GM23338 (cell line): ENCODE results near the gene ARHGAP42. TPM values are rescaled to one million over a fixed set of nuclear protein-coding genes. Genes with fewer than 3 reads are reported as not detected.

Source experiments
- ATAC-seq: fragments of 200-7000 bp; cut with Tn5 transposase; 3 replicates; pipeline ENCODE4 v1.9.1; 2020
- DNase-seq: peaks from one replicate; pipeline ENCODE4 v3.0.0-alpha.2; 2015; ENCODE audit warnings: low spot score
- H2AFZ ChIP-seq: fragments of 200-600 bp; sonication (generic); 2 replicates; pipeline ENCODE4 v1.8.0; 2016; ENCODE audit warnings: antibody characterized with exemption, mild to moderate bottlenecking, moderate library complexity
- H3F3A ChIP-seq: fragments of 200-600 bp; sonication (generic); replicated peaks from 2 replicates; pipeline ENCODE4 v1.8.0; 2017; ENCODE audit warnings: antibody characterized with exemption, mixed run types, low read depth
- H3K27ac ChIP-seq: fragments of 200-600 bp; sonication (generic); 2 replicates; pipeline ENCODE4 v1.6.1; 2016; ENCODE audit warnings: low read depth
- H3K27me3 ChIP-seq: fragments of 200-600 bp; sonication (generic); 2 replicates; pipeline ENCODE4 v1.8.0; 2016; ENCODE audit warnings: mild to moderate bottlenecking, mixed run types, moderate library complexity; ENCODE audit not compliant: insufficient read depth
- H3K36me3 ChIP-seq: fragments of 200-600 bp; sonication (generic); 2 replicates; pipeline ENCODE4 v1.8.0; 2016; ENCODE audit warnings: mild to moderate bottlenecking; ENCODE audit not compliant: insufficient read depth
- H3K4me1 ChIP-seq: fragments of 200-600 bp; sonication (generic); 2 replicates; pipeline ENCODE4 v1.8.0; 2016; ENCODE audit warnings: mild to moderate bottlenecking, moderate library complexity; ENCODE audit not compliant: insufficient read depth
- H3K4me2 ChIP-seq: fragments of 200-600 bp; sonication (generic); 2 replicates; pipeline ENCODE4 v1.7.1; 2017; ENCODE audit warnings: mixed run types
- H3K4me3 ChIP-seq: fragments of 200-600 bp; sonication (generic); 2 replicates; pipeline ENCODE4 v1.6.1; 2016; ENCODE audit warnings: mixed run types
- H3K79me2 ChIP-seq: fragments of 200-600 bp; sonication (generic); replicated peaks from 2 replicates; pipeline ENCODE4 v1.8.0; 2017; ENCODE audit warnings: mild to moderate bottlenecking; ENCODE audit not compliant: insufficient read depth
- H3K9me2 ChIP-seq: fragments of 200-600 bp; sonication (generic); 2 replicates; pipeline ENCODE4 v1.8.0; 2017; ENCODE audit not compliant: insufficient read depth
- H4K20me1 ChIP-seq: fragments of 200-600 bp; sonication (generic); replicated peaks from 2 replicates; pipeline ENCODE4 v1.8.0; 2017; ENCODE audit warnings: mild to moderate bottlenecking; ENCODE audit not compliant: insufficient read depth
- H3K27ac Mint-ChIP-seq: 2 replicates; pipeline ENCODE4 v1.8.0; 2020; ENCODE audit warnings: inconsistent platforms, mild to moderate bottlenecking, moderate library complexity, mixed read lengths
- H3K27me3 Mint-ChIP-seq: 3 replicates; pipeline ENCODE4 v1.8.0; 2022; ENCODE audit warnings: low read depth, mild to moderate bottlenecking, moderate library complexity, mixed read lengths, inconsistent platforms; ENCODE audit not compliant: insufficient read depth, poor library complexity
- H3K36me3 Mint-ChIP-seq: 3 replicates; pipeline ENCODE4 v1.8.0; 2021; ENCODE audit warnings: low read depth, mild to moderate bottlenecking, inconsistent platforms, moderate library complexity, mixed read lengths
- H3K4me1 Mint-ChIP-seq: 3 replicates; pipeline ENCODE4 v1.8.0; 2020; ENCODE audit warnings: mild to moderate bottlenecking, inconsistent platforms, mixed read lengths
- H3K4me3 Mint-ChIP-seq: 3 replicates; pipeline ENCODE4 v1.8.0; 2021; ENCODE audit warnings: moderate library complexity, mild to moderate bottlenecking, inconsistent platforms, mixed read lengths
- H3K9me3 Mint-ChIP-seq: 3 replicates; pipeline ENCODE4 v1.8.0; 2020; ENCODE audit warnings: moderate library complexity, mild to moderate bottlenecking, inconsistent platforms, mixed read lengths
- CREB1 ChIP-seq: fragments of 250-450 bp; sonication (Bioruptor Pico); IDR thresholded peaks from 2 replicates; pipeline ENCODE4 v1.5.0; 2020; ENCODE audit warnings: low read depth, mild to moderate bottlenecking, moderate library complexity
- EZH2 ChIP-seq: fragments of 200-600 bp; sonication (generic); IDR thresholded peaks from one replicate; pipeline ENCODE4 v1.8.0; 2017; ENCODE audit warnings: antibody characterized with exemption, mild to moderate bottlenecking, low read depth; ENCODE audit not compliant: unreplicated experiment
- EZH2phosphoT487 ChIP-seq: fragments of 200-600 bp; sonication (generic); IDR thresholded peaks from one replicate; pipeline ENCODE4 v1.8.1; 2018; ENCODE audit warnings: antibody characterized with exemption; ENCODE audit not compliant: unreplicated experiment
- JUNB ChIP-seq: IDR thresholded peaks from one replicate; pipeline ENCODE4 v1.6.1; 2016; ENCODE audit warnings: antibody characterized with exemption; ENCODE audit not compliant: unreplicated experiment
- NANOG ChIP-seq: IDR thresholded peaks from 2 replicates; pipeline ENCODE4 v1.6.1; 2016; ENCODE audit warnings: antibody characterized with exemption, borderline replicate concordance
- POLR2AphosphoS5 ChIP-seq: IDR thresholded peaks from 2 replicates; pipeline ENCODE4 v1.6.1; 2016; ENCODE audit warnings: antibody characterized with exemption, low read depth
- REST ChIP-seq: IDR thresholded peaks from one replicate; pipeline ENCODE4 v1.6.1; 2018; ENCODE audit warnings: antibody characterized with exemption; ENCODE audit not compliant: unreplicated experiment
- STAT1 ChIP-seq: IDR thresholded peaks from one replicate; pipeline ENCODE4 v1.6.1; 2016; ENCODE audit warnings: antibody characterized with exemption; ENCODE audit not compliant: unreplicated experiment
- ZNF462 ChIP-seq: fragments of 250-450 bp; sonication (Bioruptor Pico); IDR thresholded peaks from 2 replicates; pipeline ENCODE4 v1.5.0; 2020; ENCODE audit warnings: mild to moderate bottlenecking, moderate library complexity
- polyA plus RNA-seq: library from polyadenylated mRNA; unstranded; fragments of >200 nt; fragmentation: Nextera tagmentation; extraction: Ambion mirVana; gene quantifications from 2 replicates; pipeline ENCODE4 v1.2.1, GENCODE V29; 2016
- total RNA-seq: library from RNA; depleted of rRNA; stranded (reverse); fragments of >200 nt; shearing (Covaris generic); gene quantifications from 2 replicates; pipeline ENCODE4 v1.2.3, GENCODE V29; 2014
- TF ChIP-seq, protein P1 (sequence below), 2 experiments: fragments of 200-600 bp in 1 of 2; sonication (generic) in 1 of 2; conservative IDR thresholded peaks; 2 replicates each; pipeline versions ENCODE4 v1.5.1 to v1.6.1; 2016 to 2017; ENCODE audit warnings: antibody characterized with exemption in 2 of 2, low read depth in 2 of 2, mild to moderate bottlenecking in 2 of 2, moderate library complexity in 1 of 2

The ARHGAP42 gene
- total and polyA plus RNA-seq, 2 experiments from 2014 or later = 23.7 to 35.7 TPM

GRCh38 chr11:100851584-100852152, 164.6 kb downstream of the ARHGAP42 start:
- Mint-ChIP-seq H3K36me3 (no peaks in the 10 kb centered on the region), H3K27me3 (no peaks in the 10 kb centered on the region), H3K27ac (no peak overlapping the region), H3K4me3 (no peak overlapping the region), H3K9me3 (no peaks in the 10 kb centered on the region), H3K4me1 (peaks cover 17% of the 10 kb centered on the region)
- Histone ChIP-seq H4K20me1 (no peaks in the 10 kb centered on the region), H3K4me3 (no peak overlapping the region), H3K4me1 (peaks cover 10% of the 10 kb centered on the region), H3K9me2 (no peaks in the 10 kb centered on the region; the same call in 1 of the 2 replicates), H3K79me2 (no peaks in the 10 kb centered on the region; the same call in 1 of the 2 replicates), H3K27ac (no peak overlapping the region), H3K27me3 (no peaks in the 10 kb centered on the region), H2AFZ (no peak overlapping the region), H3K36me3 (no peaks in the 10 kb centered on the region), H3K4me2 (no peak overlapping the region), H3F3A (no peaks in the 10 kb centered on the region)
- TF ChIP-seq CREB1 (CRISPR knock-in tag) = no peak
- TF ChIP-seq STAT1 = no peak
- TF ChIP-seq JUNB = no peak
- TF ChIP-seq EZH2 = no peak
- no peak for TF ChIP-seq ZNF462
- TF ChIP-seq, protein P1, sequence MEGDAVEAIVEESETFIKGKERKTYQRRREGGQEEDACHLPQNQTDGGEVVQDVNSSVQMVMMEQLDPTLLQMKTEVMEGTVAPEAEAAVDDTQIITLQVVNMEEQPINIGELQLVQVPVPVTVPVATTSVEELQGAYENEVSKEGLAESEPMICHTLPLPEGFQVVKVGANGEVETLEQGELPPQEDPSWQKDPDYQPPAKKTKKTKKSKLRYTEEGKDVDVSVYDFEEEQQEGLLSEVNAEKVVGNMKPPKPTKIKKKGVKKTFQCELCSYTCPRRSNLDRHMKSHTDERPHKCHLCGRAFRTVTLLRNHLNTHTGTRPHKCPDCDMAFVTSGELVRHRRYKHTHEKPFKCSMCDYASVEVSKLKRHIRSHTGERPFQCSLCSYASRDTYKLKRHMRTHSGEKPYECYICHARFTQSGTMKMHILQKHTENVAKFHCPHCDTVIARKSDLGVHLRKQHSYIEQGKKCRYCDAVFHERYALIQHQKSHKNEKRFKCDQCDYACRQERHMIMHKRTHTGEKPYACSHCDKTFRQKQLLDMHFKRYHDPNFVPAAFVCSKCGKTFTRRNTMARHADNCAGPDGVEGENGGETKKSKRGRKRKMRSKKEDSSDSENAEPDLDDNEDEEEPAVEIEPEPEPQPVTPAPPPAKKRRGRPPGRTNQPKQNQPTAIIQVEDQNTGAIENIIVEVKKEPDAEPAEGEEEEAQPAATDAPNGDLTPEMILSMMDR (conservative IDR thresholded peaks at IDR 0.05; ENCODE audit: low read depth in 2 of 2) = no peak
- no peak for TF ChIP-seq NANOG
- TF ChIP-seq POLR2AphosphoS5 = no peak
- TF ChIP-seq EZH2phosphoT487 = no peak
- no peak for TF ChIP-seq REST
- no peak for DNase-seq
- ATAC-seq = no peak
